HepG2 (cell line): ENCODE results near the gene RINL. TPM values are rescaled to one million over a fixed set of nuclear protein-coding genes. Genes with fewer than 3 reads are reported as not detected.

Experiments
- CREB1 ChIP-seq, 2 experiments: fragments of 450-650 bp in 1 of 2; IDR thresholded peaks; 2 replicates each; pipeline ENCODE4 v1.6.1; 2016 to 2017; ENCODE audit warnings: control low read depth in 1 of 2, mild to moderate bottlenecking in 1 of 2, missing compliant biosample characterization in 1 of 2, missing genetic modification characterization in 1 of 2
- NFYB ChIP-seq: sonication (generic); formaldehyde crosslinking; IDR thresholded peaks from 2 replicates; pipeline ENCODE4 v1.4.0; 2020; ENCODE audit warnings: missing genetic modification reagents
- RARG ChIP-seq: sonication (generic); formaldehyde crosslinking; IDR thresholded peaks from 2 replicates; pipeline ENCODE4 v1.4.0; 2020; ENCODE audit warnings: low read depth, mild to moderate bottlenecking, missing genetic modification reagents
- RFXAP ChIP-seq: sonication (generic); formaldehyde crosslinking; IDR thresholded peaks from 2 replicates; pipeline ENCODE4 v1.4.0; 2020; ENCODE audit warnings: missing genetic modification reagents, borderline replicate concordance
- SMARCC2 ChIP-seq: fragments of 450-650 bp; IDR thresholded peaks from 2 replicates; pipeline ENCODE4 v1.6.1; 2017; ENCODE audit warnings: antibody characterized with exemption, mild to moderate bottlenecking
- SNRNP70 ChIP-seq: fragments of 200-400 bp; formaldehyde crosslinking; IDR thresholded peaks from 2 replicates; pipeline ENCODE4 v1.6.1; 2017; ENCODE audit warnings: mild to moderate bottlenecking, low read depth, low read length, moderate library complexity
- SP140L ChIP-seq: sonication (generic); formaldehyde crosslinking; IDR thresholded peaks from 2 replicates; pipeline ENCODE4 v1.4.0; 2020; ENCODE audit warnings: missing genetic modification reagents, borderline replicate concordance
- TAF1 ChIP-seq: sonication (generic); formaldehyde crosslinking; IDR thresholded peaks from 2 replicates; pipeline ENCODE4 v1.4.0; 2020; ENCODE audit warnings: missing genetic modification reagents
- YEATS2 ChIP-seq: sonication (generic); formaldehyde crosslinking; IDR thresholded peaks from 2 replicates; pipeline ENCODE4 v1.4.0; 2020; ENCODE audit warnings: missing genetic modification reagents, borderline replicate concordance
- ZKSCAN5 ChIP-seq: sonication (generic); formaldehyde crosslinking; IDR thresholded peaks from 2 replicates; pipeline ENCODE4 v1.5.1; 2020; ENCODE audit warnings: mild to moderate bottlenecking, missing genetic modification reagents
- ZNF670 ChIP-seq: sonication (generic); formaldehyde crosslinking; IDR thresholded peaks from 2 replicates; pipeline ENCODE4 v1.8.0; 2022; ENCODE audit warnings: mild to moderate bottlenecking, missing genetic modification reagents, borderline replicate concordance
- ZNF782 ChIP-seq: sonication (generic); formaldehyde crosslinking; IDR thresholded peaks from 2 replicates; pipeline ENCODE4 v1.4.0; 2020; ENCODE audit warnings: missing genetic modification reagents, mild to moderate bottlenecking, borderline replicate concordance
- polyA plus RNA-seq, 8 experiments: library from polyadenylated mRNA; depleted of rRNA in 3 of 8; stranded (reverse) in 7 of 8; unstranded in 1 of 8; fragments of >200 nt; fragmentation: Illumina TruSeq in 4 of 8; extraction: Trizol in 4 of 8; gene quantifications; 2 replicates each; pipeline versions ENCODE4 v1.2.1 to v1.2.3, GENCODE V29; 2011 to 2016; ENCODE audit warnings: low read depth in 4 of 8, missing spikeins in 1 of 8, mixed read lengths in 1 of 8; ENCODE audit not compliant: insufficient read depth in 1 of 8
- total RNA-seq, 5 experiments: library from RNA; depleted of rRNA; stranded (reverse); fragments of >200 nt; fragmentation: Illumina TruSeq; extraction: Trizol; gene quantifications; 2 replicates each; pipeline ENCODE4 v1.2.3, GENCODE V29; 2016; ENCODE audit warnings: low read depth in 1 of 5
- TF ChIP-seq, protein P1 (sequence below): sonication (generic); formaldehyde crosslinking; IDR thresholded peaks from 2 replicates; pipeline ENCODE4 v1.5.1; 2020; ENCODE audit warnings: mild to moderate bottlenecking, missing genetic modification reagents, borderline replicate concordance
- TF ChIP-seq, protein P2 (sequence below): sonication (generic); formaldehyde crosslinking; IDR thresholded peaks from 2 replicates; pipeline ENCODE4 v1.8.1; 2023; ENCODE audit warnings: mild to moderate bottlenecking, missing genetic modification reagents
- TF ChIP-seq, protein P3 (sequence below): sonication (generic); formaldehyde crosslinking; IDR thresholded peaks from 2 replicates; pipeline ENCODE4 v1.4.0; 2020; ENCODE audit warnings: missing genetic modification reagents
- TF ChIP-seq, protein P4 (sequence below): sonication (generic); formaldehyde crosslinking; IDR thresholded peaks from 2 replicates; pipeline ENCODE4 v1.5.0; 2020; ENCODE audit warnings: mild to moderate bottlenecking, missing genetic modification reagents
- TF ChIP-seq, protein P5 (sequence below): sonication (generic); formaldehyde crosslinking; IDR thresholded peaks from 2 replicates; pipeline ENCODE4 v1.5.1; 2020; ENCODE audit warnings: mild to moderate bottlenecking, missing genetic modification reagents, moderate library complexity

The RINL gene
- total and polyA plus RNA-seq, 2 of the 13 experiments (the other 11 are each of a cell fraction or from before 2014, with no cell fraction given), result 11.4 to 18.0 TPM

DNA sequence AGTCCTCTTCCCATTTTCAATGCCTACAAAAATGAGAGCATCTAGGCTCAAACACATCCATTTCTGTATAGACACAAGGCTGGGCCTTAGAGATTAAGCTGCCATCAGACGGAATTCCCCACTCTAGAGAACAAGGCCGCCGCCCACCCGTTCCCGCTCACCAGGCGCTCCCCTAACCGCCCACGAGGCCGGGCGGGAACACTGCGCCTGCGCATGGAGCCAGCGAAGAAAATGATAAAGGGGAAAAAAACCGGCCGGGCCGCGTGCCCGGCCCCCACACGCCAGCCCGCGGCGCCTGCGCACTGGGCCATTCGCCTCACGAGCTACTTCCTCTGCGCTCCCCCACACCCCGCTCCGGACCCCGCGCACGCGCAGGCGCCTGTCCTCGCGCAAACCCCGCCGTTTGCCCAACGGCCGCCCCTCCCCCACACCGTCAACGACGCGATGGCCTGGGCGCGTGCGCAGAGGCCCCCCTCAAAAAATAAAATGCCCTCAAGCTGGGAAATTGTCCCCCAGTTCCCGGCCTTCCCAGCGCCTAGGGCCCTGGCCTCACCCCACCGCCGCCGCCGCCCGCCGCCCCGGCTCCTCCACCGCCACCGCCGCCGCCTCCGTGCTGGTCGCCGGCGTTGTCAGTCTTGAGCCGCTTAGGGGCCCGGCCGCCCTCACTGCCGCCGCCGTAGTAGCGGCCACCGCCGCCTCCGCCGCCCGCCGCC is 28.8 kb downstream of the RINL start (continued):
- TF ChIP-seq TAF1 (CRISPR knock-in tag) (no peak; the same call in 1 of the 2 replicates), ZNF670 (CRISPR knock-in tag) (peak; percentile 91; the same call in 1 of the 2 replicates), SP140L (CRISPR knock-in tag) (no peak; the same call in 1 of the 2 replicates), CREB1 (IDR thresholded peaks at IDR 0.05) (peak; percentile 9; the same call in 1 of the 2 replicates), CREB1 (CRISPR knock-in tag; IDR thresholded peaks at IDR 0.05) (no peak), YEATS2 (CRISPR knock-in tag) (no peak), RARG (CRISPR knock-in tag) (no peak), RFXAP (CRISPR knock-in tag) (no peak), NFYB (0 out of 2 replicates have a peak, but pooled peaks have one; percentile 36), SNRNP70 (no peak), ZKSCAN5 (CRISPR knock-in tag) (no peak), SMARCC2 (no peak), ZNF782 (CRISPR knock-in tag) (no peak)
- TF ChIP-seq, protein P1, sequence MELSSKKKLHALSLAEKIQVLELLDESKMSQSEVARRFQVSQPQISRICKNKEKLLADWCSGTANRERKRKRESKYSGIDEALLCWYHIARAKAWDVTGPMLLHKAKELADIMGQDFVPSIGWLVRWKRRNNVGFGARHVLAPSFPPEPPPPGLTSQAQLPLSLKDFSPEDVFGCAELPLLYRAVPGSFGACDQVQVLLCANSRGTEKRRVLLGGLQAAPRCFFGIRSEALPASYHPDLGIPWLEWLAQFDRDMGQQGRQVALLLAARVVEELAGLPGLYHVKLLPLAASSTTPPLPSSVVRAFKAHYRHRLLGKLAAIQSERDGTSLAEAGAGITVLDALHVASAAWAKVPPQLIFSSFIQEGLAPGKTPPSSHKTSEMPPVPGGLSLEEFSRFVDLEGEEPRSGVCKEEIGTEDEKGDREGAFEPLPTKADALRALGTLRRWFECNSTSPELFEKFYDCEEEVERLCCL, result no peak
- TF ChIP-seq, protein P2, sequence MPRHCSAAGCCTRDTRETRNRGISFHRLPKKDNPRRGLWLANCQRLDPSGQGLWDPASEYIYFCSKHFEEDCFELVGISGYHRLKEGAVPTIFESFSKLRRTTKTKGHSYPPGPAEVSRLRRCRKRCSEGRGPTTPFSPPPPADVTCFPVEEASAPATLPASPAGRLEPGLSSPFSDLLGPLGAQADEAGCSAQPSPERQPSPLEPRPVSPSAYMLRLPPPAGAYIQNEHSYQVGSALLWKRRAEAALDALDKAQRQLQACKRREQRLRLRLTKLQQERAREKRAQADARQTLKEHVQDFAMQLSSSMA (CRISPR knock-in tag), result no peak
- TF ChIP-seq, protein P3, sequence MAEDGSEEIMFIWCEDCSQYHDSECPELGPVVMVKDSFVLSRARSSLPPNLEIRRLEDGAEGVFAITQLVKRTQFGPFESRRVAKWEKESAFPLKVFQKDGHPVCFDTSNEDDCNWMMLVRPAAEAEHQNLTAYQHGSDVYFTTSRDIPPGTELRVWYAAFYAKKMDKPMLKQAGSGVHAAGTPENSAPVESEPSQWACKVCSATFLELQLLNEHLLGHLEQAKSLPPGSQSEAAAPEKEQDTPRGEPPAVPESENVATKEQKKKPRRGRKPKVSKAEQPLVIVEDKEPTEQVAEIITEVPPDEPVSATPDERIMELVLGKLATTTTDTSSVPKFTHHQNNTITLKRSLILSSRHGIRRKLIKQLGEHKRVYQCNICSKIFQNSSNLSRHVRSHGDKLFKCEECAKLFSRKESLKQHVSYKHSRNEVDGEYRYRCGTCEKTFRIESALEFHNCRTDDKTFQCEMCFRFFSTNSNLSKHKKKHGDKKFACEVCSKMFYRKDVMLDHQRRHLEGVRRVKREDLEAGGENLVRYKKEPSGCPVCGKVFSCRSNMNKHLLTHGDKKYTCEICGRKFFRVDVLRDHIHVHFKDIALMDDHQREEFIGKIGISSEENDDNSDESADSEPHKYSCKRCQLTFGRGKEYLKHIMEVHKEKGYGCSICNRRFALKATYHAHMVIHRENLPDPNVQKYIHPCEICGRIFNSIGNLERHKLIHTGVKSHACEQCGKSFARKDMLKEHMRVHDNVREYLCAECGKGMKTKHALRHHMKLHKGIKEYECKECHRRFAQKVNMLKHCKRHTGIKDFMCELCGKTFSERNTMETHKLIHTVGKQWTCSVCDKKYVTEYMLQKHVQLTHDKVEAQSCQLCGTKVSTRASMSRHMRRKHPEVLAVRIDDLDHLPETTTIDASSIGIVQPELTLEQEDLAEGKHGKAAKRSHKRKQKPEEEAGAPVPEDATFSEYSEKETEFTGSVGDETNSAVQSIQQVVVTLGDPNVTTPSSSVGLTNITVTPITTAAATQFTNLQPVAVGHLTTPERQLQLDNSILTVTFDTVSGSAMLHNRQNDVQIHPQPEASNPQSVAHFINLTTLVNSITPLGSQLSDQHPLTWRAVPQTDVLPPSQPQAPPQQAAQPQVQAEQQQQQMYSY (CRISPR knock-in tag), result no peak
- TF ChIP-seq, protein P4, sequence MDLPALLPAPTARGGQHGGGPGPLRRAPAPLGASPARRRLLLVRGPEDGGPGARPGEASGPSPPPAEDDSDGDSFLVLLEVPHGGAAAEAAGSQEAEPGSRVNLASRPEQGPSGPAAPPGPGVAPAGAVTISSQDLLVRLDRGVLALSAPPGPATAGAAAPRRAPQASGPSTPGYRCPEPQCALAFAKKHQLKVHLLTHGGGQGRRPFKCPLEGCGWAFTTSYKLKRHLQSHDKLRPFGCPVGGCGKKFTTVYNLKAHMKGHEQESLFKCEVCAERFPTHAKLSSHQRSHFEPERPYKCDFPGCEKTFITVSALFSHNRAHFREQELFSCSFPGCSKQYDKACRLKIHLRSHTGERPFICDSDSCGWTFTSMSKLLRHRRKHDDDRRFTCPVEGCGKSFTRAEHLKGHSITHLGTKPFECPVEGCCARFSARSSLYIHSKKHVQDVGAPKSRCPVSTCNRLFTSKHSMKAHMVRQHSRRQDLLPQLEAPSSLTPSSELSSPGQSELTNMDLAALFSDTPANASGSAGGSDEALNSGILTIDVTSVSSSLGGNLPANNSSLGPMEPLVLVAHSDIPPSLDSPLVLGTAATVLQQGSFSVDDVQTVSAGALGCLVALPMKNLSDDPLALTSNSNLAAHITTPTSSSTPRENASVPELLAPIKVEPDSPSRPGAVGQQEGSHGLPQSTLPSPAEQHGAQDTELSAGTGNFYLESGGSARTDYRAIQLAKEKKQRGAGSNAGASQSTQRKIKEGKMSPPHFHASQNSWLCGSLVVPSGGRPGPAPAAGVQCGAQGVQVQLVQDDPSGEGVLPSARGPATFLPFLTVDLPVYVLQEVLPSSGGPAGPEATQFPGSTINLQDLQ (CRISPR knock-in tag), result no peak; the same call in 1 of the 2 replicates
- TF ChIP-seq, protein P5, sequence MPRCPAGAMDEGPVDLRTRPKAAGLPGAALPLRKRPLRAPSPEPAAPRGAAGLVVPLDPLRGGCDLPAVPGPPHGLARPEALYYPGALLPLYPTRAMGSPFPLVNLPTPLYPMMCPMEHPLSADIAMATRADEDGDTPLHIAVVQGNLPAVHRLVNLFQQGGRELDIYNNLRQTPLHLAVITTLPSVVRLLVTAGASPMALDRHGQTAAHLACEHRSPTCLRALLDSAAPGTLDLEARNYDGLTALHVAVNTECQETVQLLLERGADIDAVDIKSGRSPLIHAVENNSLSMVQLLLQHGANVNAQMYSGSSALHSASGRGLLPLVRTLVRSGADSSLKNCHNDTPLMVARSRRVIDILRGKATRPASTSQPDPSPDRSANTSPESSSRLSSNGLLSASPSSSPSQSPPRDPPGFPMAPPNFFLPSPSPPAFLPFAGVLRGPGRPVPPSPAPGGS (CRISPR knock-in tag), result 0 out of 2 replicates have a peak, but pooled peaks have one; percentile 40
